GM12878 (cell line): ENCODE data around the gene LYRM2. TPM values are rescaled to one million over a fixed set of nuclear protein-coding genes. Genes with fewer than 3 reads are reported as not detected.

ENCODE experiments used
- ATAC-seq: fragments of 200-7000 bp; cut with Tn5 transposase; 3 replicates; pipeline ENCODE4 v1.9.1; 2020; ENCODE audit warnings: mild to moderate bottlenecking, moderate library complexity
- BruUV-seq: library from RNA; stranded (reverse); fragments of 400-500 nt; replicated peaks from 2 replicates; lab custom pipeline; 2021; lab: Mats Ljungman, UMichigan
- CTCF ChIA-PET: fragments of 300-600 bp; sonication (Branson Sonifier 250); formaldehyde crosslinking; extraction: SDS; loops from one replicate; lab custom pipeline; 2021; ENCODE audit warnings: inconsistent platforms; lab: Yijun Ruan, JAX
- POLR2A ChIA-PET: fragments of 350-600 bp; formaldehyde crosslinking; extraction: SDS; loops from one replicate; lab custom pipeline; 2021; ENCODE audit warnings: inconsistent platforms; lab: Charles Lee
- RAD21 ChIA-PET: fragments of 300-600 bp; sonication (Branson Sonifier 250); formaldehyde crosslinking; loops from one replicate; lab custom pipeline; 2023; ENCODE audit warnings: antibody characterized with exemption; ENCODE audit not compliant: unreplicated experiment; lab: Charles Lee
- SMC1A ChIA-PET: fragments of 300-600 bp; sonication (Branson Sonifier 250); formaldehyde crosslinking; loops from one replicate; lab custom pipeline; 2023; ENCODE audit not compliant: unreplicated experiment, uncharacterized antibody; lab: Charles Lee
- DNase-seq: peaks from one replicate; pipeline ENCODE4 v3.0.0-alpha.2; 2011; ENCODE audit warnings: low read depth, low spot score
- FAIRE-seq: peaks from 3 replicates; lab custom pipeline; 2011; peaks lifted over from hg19 to GRCh38; lab: Jason Lieb, UNC
- H2AFZ ChIP-seq: 2 replicates; pipeline ENCODE4 v1.6.0; 2011; ENCODE audit warnings: low read depth, low read length, control low read depth; ENCODE audit not compliant: control insufficient read depth
- H3K27ac ChIP-seq: 2 replicates; pipeline ENCODE4 v1.5.1; 2011; ENCODE audit warnings: control low read depth; ENCODE audit not compliant: control insufficient read depth, insufficient read depth
- H3K27me3 ChIP-seq, 2 experiments: replicated peaks in 1 of 2; 2 replicates each; pipeline versions ENCODE4 v1.6.0 to v1.6.1; 2011; ENCODE audit warnings: low read length in 1 of 2; ENCODE audit not compliant: control insufficient read depth in 2 of 2, insufficient read depth in 2 of 2
- H3K36me3 ChIP-seq, 2 experiments: 2 replicates each; pipeline ENCODE4 v1.5.1; 2011; ENCODE audit warnings: low read length in 1 of 2; ENCODE audit not compliant: control insufficient read depth in 2 of 2, insufficient read depth in 2 of 2
- H3K4me1 ChIP-seq: 2 replicates; pipeline ENCODE4 v1.6.1; 2011; ENCODE audit warnings: mild to moderate bottlenecking, low read length, moderate library complexity, mixed read lengths; ENCODE audit not compliant: control insufficient read depth, insufficient read depth
- H3K4me2 ChIP-seq: 2 replicates; pipeline ENCODE4 v1.6.0; 2011; ENCODE audit warnings: control low read depth; ENCODE audit not compliant: control insufficient read depth, insufficient read depth
- H3K4me3 ChIP-seq: fragments of 200-600 bp; sonication (generic); 2 replicates; pipeline ENCODE4 v1.5.1; 2016
- H3K79me2 ChIP-seq: 2 replicates; pipeline ENCODE4 v1.6.0; 2011; ENCODE audit warnings: low read length; ENCODE audit not compliant: control insufficient read depth, insufficient read depth
- H3K9ac ChIP-seq: 2 replicates; pipeline ENCODE4 v1.8.0; 2011; ENCODE audit warnings: low read length, control low read depth, mixed read lengths; ENCODE audit not compliant: control insufficient read depth, insufficient read depth
- H3K9me3 ChIP-seq: replicated peaks from 3 replicates; pipeline ENCODE4 v1.5.1; 2011; ENCODE audit warnings: mild to moderate bottlenecking, low read length; ENCODE audit not compliant: control insufficient read depth, insufficient read depth
- H4K20me1 ChIP-seq: 2 replicates; pipeline ENCODE4 v1.6.0; 2011; ENCODE audit not compliant: control insufficient read depth, insufficient read depth
- ASH2L ChIP-seq: fragments of 300-600, 200-600 bp; sonication (generic); IDR thresholded peaks from 2 replicates; pipeline ENCODE4 v1.6.1; 2017; ENCODE audit warnings: low read depth, mild to moderate bottlenecking, borderline replicate concordance
- HCFC1 ChIP-seq: fragments of 150-350 bp; IDR thresholded peaks from 2 replicates; pipeline ENCODE4 v1.6.1; 2014; ENCODE audit warnings: low read length
- MYB ChIP-seq: fragments of 150-350 bp; IDR thresholded peaks from 2 replicates; pipeline ENCODE4 v1.6.1; 2014; ENCODE audit warnings: mild to moderate bottlenecking, low read depth, low read length, borderline replicate concordance
- NBN ChIP-seq: fragments of 450-650 bp; IDR thresholded peaks from 2 replicates; pipeline ENCODE4 v1.6.1; 2016
- PAX5 ChIP-seq: IDR thresholded peaks from 2 replicates; pipeline ENCODE4 v1.6.1; 2011; ENCODE audit warnings: low read depth, low read length, borderline replicate concordance
- PBX3 ChIP-seq: IDR thresholded peaks from 2 replicates; pipeline ENCODE4 v1.6.1; 2011; ENCODE audit warnings: mild to moderate bottlenecking, low read depth, low read length, moderate library complexity; ENCODE audit not compliant: insufficient replicate concordance
- POLR2A ChIP-seq: IDR thresholded peaks from 2 replicates; pipeline ENCODE4 v1.6.1; 2011; ENCODE audit warnings: low read depth, mild to moderate bottlenecking, low read length
- POU2F2 ChIP-seq: IDR thresholded peaks from 3 replicates; pipeline ENCODE4 v1.6.1; 2011; ENCODE audit warnings: low read depth, mild to moderate bottlenecking, low read length, borderline replicate concordance
- RELA ChIP-seq: fragments of 450-650 bp; IDR thresholded peaks from 2 replicates; pipeline ENCODE4 v1.8.0; 2014; ENCODE audit warnings: borderline replicate concordance; ENCODE audit not compliant: partially characterized antibody
- SMC3 ChIP-seq: IDR thresholded peaks from 2 replicates; pipeline ENCODE4 v1.6.1; 2011; ENCODE audit warnings: low read length, improper control_type of control experiment, borderline replicate concordance
- TCF12 ChIP-seq: IDR thresholded peaks from 2 replicates; pipeline ENCODE4 v1.6.1; 2011; ENCODE audit warnings: low read depth, mild to moderate bottlenecking, low read length
- USF2 ChIP-seq: IDR thresholded peaks from 2 replicates; pipeline ENCODE4 v1.6.1; 2011; ENCODE audit warnings: low read depth, low read length, improper control_type of control experiment, borderline replicate concordance
- ZNF24 ChIP-seq: fragments of 450-650 bp; IDR thresholded peaks from 2 replicates; pipeline ENCODE4 v1.6.1; 2017; ENCODE audit warnings: antibody characterized with exemption, mild to moderate bottlenecking
- WGBS: methylation state at CpG from one replicate; pipeline ENCODE4 v1.1.6; 2016; ENCODE audit warnings: low lambda C conversion rate; ENCODE audit not compliant: insufficient replicate concordance, insufficient coverage; ENCODE audit errors: missing lambda C conversion rate; 5-methylcytosine and 5-hydroxymethylcytosine counted together
- in situ Hi-C: fragments of 300-500 bp; cut with MboI; formaldehyde crosslinking; loops from 9 replicates; pipeline ENCODE4 v1.14.3; 2018; ENCODE audit warnings: mixed read lengths
- intact Hi-C: fragments of 100-400 bp; cut with micrococcal nuclease; formaldehyde crosslinking; loops from one replicate; pipeline ENCODE4 v1.14.2; 2022; ENCODE audit not compliant: unreplicated experiment
- polyA plus RNA-seq, 11 experiments: library from polyadenylated mRNA; depleted of rRNA in 4 of 11; unstranded in 6 of 11; stranded (reverse) in 5 of 11; fragments of >200 nt; fragmentation: Nextera tagmentation in 4 of 11; fragmentation: Illumina TruSeq in 1 of 11; extraction: Ambion mirVana in 4 of 11; extraction: Trizol in 1 of 11; gene quantifications; 1 replicate in 1 of 11; 2 replicates in 10 of 11; pipeline versions ENCODE4 v1.2.1 to v1.2.3, GENCODE V29; 2011 to 2016; ENCODE audit warnings: inconsistent platforms in 2 of 11, missing spikeins in 2 of 11, low read depth in 1 of 11
- total RNA-seq, 4 experiments: library from RNA; depleted of rRNA in 3 of 4; stranded (reverse); fragments of >200 nt in 3 of 4; fragmentation: Illumina TruSeq in 1 of 4; extraction: Trizol in 1 of 4; gene quantifications; 2 replicates each; pipeline versions ENCODE4 v1.2.1 to v1.2.3, GENCODE V29; 2013 to 2021
- TF ChIP-seq, protein P1 (sequence below): IDR thresholded peaks from 2 replicates; pipeline ENCODE4 v1.6.1; 2012; ENCODE audit warnings: low read depth, low read length, improper control_type of control experiment
- TF ChIP-seq, protein P2 (sequence below): fragments of 450-650 bp; conservative IDR thresholded peaks from 2 replicates; pipeline ENCODE4 v1.6.1; 2017; ENCODE audit warnings: mild to moderate bottlenecking, moderate library complexity

Gene LYRM2
- total and polyA plus RNA-seq, 10 of the 15 experiments (the other 5 are each of a cell fraction or from before 2014, with no cell fraction given) = 17.2 to 75.0 (median 30.9) TPM

DNA sequence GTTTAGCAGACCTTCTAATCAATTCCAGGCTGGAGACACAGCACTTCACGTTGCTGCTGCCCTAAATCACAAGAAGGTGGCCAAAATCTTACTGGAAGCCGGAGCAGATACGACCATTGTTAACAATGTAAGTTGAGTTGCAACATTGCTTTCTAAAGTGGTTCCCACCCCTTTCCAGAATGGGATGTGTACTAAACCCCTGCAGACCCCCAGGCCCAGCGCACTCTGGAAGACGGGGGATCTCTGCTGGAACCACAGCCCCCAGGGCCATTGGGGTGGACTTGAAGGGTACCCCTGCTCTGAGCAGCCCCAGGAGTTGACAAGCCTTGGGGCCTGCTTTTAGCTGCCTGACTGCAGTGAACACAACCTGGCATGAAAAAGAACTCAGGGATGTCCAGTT is 22.0 kb downstream of the LYRM2 start:
- no peak for FAIRE-seq
- SMC1A ChIA-PET = no interaction called here
- no TSS peak for BruUV-seq
- H3K27ac ChIP-seq = no peak overlapping the region
- H3K79me2 ChIP-seq = no peaks in the 10 kb centered on the region
- TF ChIP-seq ASH2L = no peak
- TF ChIP-seq SMC3 = no peak
- no peak for TF ChIP-seq USF2
- TF ChIP-seq PAX5 = no peak
- no peak for TF ChIP-seq POU2F2
- no peak for TF ChIP-seq TCF12
- no peak for TF ChIP-seq NBN
- TF ChIP-seq MYB = no peak
- TF ChIP-seq POLR2A = no peak
- TF ChIP-seq PBX3 = no peak
- no peak for TF ChIP-seq RELA
- no peak for TF ChIP-seq ZNF24
- no peak for TF ChIP-seq HCFC1
- TF ChIP-seq, protein P1, sequence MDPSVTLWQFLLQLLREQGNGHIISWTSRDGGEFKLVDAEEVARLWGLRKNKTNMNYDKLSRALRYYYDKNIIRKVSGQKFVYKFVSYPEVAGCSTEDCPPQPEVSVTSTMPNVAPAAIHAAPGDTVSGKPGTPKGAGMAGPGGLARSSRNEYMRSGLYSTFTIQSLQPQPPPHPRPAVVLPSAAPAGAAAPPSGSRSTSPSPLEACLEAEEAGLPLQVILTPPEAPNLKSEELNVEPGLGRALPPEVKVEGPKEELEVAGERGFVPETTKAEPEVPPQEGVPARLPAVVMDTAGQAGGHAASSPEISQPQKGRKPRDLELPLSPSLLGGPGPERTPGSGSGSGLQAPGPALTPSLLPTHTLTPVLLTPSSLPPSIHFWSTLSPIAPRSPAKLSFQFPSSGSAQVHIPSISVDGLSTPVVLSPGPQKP = no peak
- TF ChIP-seq, protein P2, sequence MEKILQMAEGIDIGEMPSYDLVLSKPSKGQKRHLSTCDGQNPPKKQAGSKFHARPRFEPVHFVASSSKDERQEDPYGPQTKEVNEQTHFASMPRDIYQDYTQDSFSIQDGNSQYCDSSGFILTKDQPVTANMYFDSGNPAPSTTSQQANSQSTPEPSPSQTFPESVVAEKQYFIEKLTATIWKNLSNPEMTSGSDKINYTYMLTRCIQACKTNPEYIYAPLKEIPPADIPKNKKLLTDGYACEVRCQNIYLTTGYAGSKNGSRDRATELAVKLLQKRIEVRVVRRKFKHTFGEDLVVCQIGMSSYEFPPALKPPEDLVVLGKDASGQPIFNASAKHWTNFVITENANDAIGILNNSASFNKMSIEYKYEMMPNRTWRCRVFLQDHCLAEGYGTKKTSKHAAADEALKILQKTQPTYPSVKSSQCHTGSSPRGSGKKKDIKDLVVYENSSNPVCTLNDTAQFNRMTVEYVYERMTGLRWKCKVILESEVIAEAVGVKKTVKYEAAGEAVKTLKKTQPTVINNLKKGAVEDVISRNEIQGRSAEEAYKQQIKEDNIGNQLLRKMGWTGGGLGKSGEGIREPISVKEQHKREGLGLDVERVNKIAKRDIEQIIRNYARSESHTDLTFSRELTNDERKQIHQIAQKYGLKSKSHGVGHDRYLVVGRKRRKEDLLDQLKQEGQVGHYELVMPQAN = no peak
- TF ChIP-seq, all 136 proteins: peak for 0
- Histone ChIP-seq H3K4me2 (no peak overlapping the region), H3K4me3 (no peak overlapping the region), H3K9ac (no peak overlapping the region), H3K36me3 (no peaks in the 10 kb centered on the region), H2AFZ (no peak overlapping the region), H3K27me3 (no peaks in the 10 kb centered on the region), H3K9me3 (no peaks in the 10 kb centered on the region), H4K20me1 (no peaks in the 10 kb centered on the region), H3K4me1 (no peaks in the 10 kb centered on the region)
- intact Hi-C loops = no loop called here
- no peak for ATAC-seq
- CTCF ChIA-PET = no interaction called here
- RAD21 ChIA-PET = no interaction called here
- no peak for DNase-seq
- in situ Hi-C loops = no loop called here
- WGBS = 85% methylated on average over 5 of the region's 5 CpGs
- POLR2A ChIA-PET = no interaction called here
